K562 (cell line): ENCODE results near the gene ANXA9. TPM values are rescaled to one million over a fixed set of nuclear protein-coding genes. Genes with fewer than 3 reads are reported as not detected.

Experiments
- ARID1B ChIP-seq: fragments of 450-650 bp; IDR thresholded peaks from 2 replicates; pipeline ENCODE4 v1.6.1; 2016; ENCODE audit warnings: antibody characterized with exemption, mild to moderate bottlenecking, inconsistent platforms
- C11orf30 ChIP-seq: fragments of 450-650 bp; IDR thresholded peaks from 2 replicates; pipeline ENCODE4 v1.6.1; 2016; ENCODE audit warnings: low read depth, mild to moderate bottlenecking
- CHCHD3 ChIP-seq: fragments of 250-450 bp; sonication (Bioruptor Pico); IDR thresholded peaks from 2 replicates; pipeline ENCODE4 v2.1.2; 2022; ENCODE audit warnings: mild to moderate bottlenecking
- DPF2 ChIP-seq: fragments of 450-650 bp; IDR thresholded peaks from 2 replicates; pipeline ENCODE4 v1.6.1; 2016
- FIP1L1 ChIP-seq: fragments of 200-400 bp; formaldehyde crosslinking; IDR thresholded peaks from 2 replicates; pipeline ENCODE4 v1.6.1; 2018; ENCODE audit warnings: mild to moderate bottlenecking, low read depth, low read length; ENCODE audit not compliant: poor library complexity, severe bottlenecking
- MAFK ChIP-seq: IDR thresholded peaks from 2 replicates; pipeline ENCODE4 v1.6.1; 2011; ENCODE audit warnings: low read length, improper control_type of control experiment
- NFATC3 ChIP-seq: fragments of 450-650 bp; IDR thresholded peaks from 2 replicates; pipeline ENCODE4 v1.6.1; 2017; ENCODE audit warnings: mild to moderate bottlenecking
- PREB ChIP-seq: sonication (generic); formaldehyde crosslinking; IDR thresholded peaks from 2 replicates; pipeline ENCODE4 v1.8.1; 2023; ENCODE audit warnings: mild to moderate bottlenecking, missing genetic modification reagents
- TFE3 ChIP-seq: fragments of 450-650 bp; formaldehyde crosslinking; IDR thresholded peaks from 2 replicates; pipeline ENCODE4 v1.4.0; 2020; ENCODE audit warnings: mild to moderate bottlenecking, mixed read lengths
- ZBTB40 ChIP-seq, 2 experiments: fragments of 450-650 bp in 1 of 2; sonication (generic) in 1 of 2; formaldehyde crosslinking in 1 of 2; IDR thresholded peaks; 2 replicates each; pipeline versions ENCODE4 v1.7.1 to v1.9.0; 2016 to 2022; ENCODE audit warnings: inconsistent platforms in 1 of 2, mild to moderate bottlenecking in 1 of 2, missing genetic modification reagents in 1 of 2
- ZNF445 ChIP-seq: fragments of 250-450 bp; sonication (Bioruptor Pico); IDR thresholded peaks from 2 replicates; pipeline ENCODE4 v1.4.0; 2020; ENCODE audit warnings: low read depth, mild to moderate bottlenecking, moderate library complexity
- ZNF449 ChIP-seq: fragments of 250-450 bp; sonication (Bioruptor Pico); IDR thresholded peaks from 2 replicates; pipeline ENCODE4 v1.8.0; 2022; ENCODE audit warnings: moderate library complexity, mild to moderate bottlenecking, inconsistent platforms
- ZNF644 ChIP-seq: fragments of 200-800 bp; sonication (Bioruptor generic); IDR thresholded peaks from 2 replicates; pipeline ENCODE4 v1.6.1; 2016; ENCODE audit warnings: low read depth, missing genetic modification characterization, missing compliant biosample characterization
- ZNF699 ChIP-seq: fragments of 250-450 bp; sonication (Bioruptor Pico); IDR thresholded peaks from 2 replicates; pipeline ENCODE4 v1.8.0; 2021; ENCODE audit warnings: mild to moderate bottlenecking, moderate library complexity; ENCODE audit not compliant: insufficient replicate concordance
- ZZZ3 ChIP-seq: fragments of 450-650 bp; IDR thresholded peaks from 2 replicates; pipeline ENCODE4 v1.6.1; 2016; ENCODE audit warnings: antibody characterized with exemption, mild to moderate bottlenecking, moderate library complexity
- polyA plus RNA-seq, 8 experiments: library from polyadenylated mRNA; depleted of rRNA in 4 of 8; stranded (reverse) in 5 of 8; unstranded in 3 of 8; fragments of >200 nt; fragmentation: Nextera tagmentation in 2 of 8; fragmentation: Illumina TruSeq in 1 of 8; extraction: Ambion mirVana in 2 of 8; extraction: Trizol in 1 of 8; gene quantifications; 2 replicates each; pipeline versions ENCODE4 v1.2.1 to v1.2.3, GENCODE V29; 2011 to 2014; ENCODE audit warnings: inconsistent platforms in 1 of 8, missing spikeins in 1 of 8
- total RNA-seq, 7 experiments: library from RNA; depleted of rRNA in 6 of 7; stranded (reverse); fragments of >200 nt in 6 of 7; fragmentation: Illumina TruSeq in 2 of 7; extraction: Trizol in 2 of 7; gene quantifications; 2 replicates each; pipeline versions ENCODE4 v1.2.1 to v1.2.3, GENCODE V29; 2011 to 2021; ENCODE audit warnings: low replicate concordance in 1 of 7

The ANXA9 gene
- total and polyA plus RNA-seq, 9 of the 15 experiments (the other 6 are each of a cell fraction or from before 2014, with no cell fraction given): 0.24 to 1.6 (median 0.57) TPM

- TF ChIP-seq ZNF449 (CRISPR knock-in tag) (no peak), ARID1B (peak; percentile 82), ZBTB40 (IDR thresholded peaks at IDR 0.05) (no peak), ZBTB40 (CRISPR knock-in tag; IDR thresholded peaks at IDR 0.05) (no peak), ZNF644 (0 out of 2 replicates have a peak, but pooled peaks have one; percentile 26), ZNF699 (CRISPR knock-in tag) (no peak), MAFK (peak; percentile 86), C11orf30 (peak; percentile 95), CHCHD3 (no peak), ZNF445 (no peak), DPF2 (peak; percentile 90), NFATC3 (0 out of 2 replicates have a peak, but pooled peaks have one; percentile 24), TFE3 (no peak), ZZZ3 (no peak), FIP1L1 (no peak), PREB (CRISPR knock-in tag) (no peak)
Observed at GRCh38 chr1:150999051-150999674, 17.1 kb downstream of the ANXA9 start (continued).
